Fibroblast of skin of abdomen (primary cell): Measurements from ENCODE around the gene TDRD9.

ENCODE experiments used
- DNase-seq: peaks from one replicate; pipeline ENCODE4 v3.0.0-alpha.2; 2013

The TDRD9 gene

DNA sequence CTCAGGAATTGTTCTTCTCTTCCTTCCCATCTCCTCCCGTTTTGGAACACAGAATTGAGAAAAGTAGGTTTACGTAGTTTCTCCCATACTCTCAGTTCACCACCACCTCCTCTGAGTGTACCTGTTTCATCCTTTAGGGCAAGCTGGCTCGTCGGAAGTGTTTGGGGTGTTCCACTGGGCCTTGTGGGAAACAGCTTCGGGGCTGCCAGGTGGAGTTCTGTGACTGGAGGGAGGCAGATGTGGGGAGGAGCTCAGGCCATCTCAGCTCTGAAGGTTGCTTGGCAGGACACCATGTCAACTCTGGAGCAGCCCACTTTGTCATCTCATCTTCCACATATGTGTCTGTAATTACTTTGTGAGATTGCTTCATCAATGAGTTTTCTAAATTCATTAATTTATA lies 67.6 kb downstream of the TDRD9 start:
- DNase-seq, result no peak

DNA sequence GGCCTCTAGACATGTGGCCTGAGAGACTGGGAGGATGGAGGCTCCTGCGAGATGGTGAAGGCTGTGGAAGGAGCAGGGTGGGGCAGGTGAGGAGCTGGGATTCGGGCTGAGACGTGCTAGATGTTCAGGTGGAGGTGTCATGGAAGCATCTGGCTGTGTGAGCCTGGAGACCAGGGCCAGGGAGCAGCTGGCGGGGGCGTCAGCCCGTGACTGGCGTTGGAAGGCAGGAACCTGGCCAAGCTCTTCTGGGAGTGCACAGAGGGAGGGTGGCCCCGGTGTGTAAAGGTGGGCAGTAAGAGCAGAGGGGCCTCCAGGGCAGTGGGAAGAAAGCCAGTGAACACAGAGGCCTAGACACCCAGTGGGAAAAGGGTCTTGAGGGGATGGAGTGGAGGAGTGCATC lies 69.1 kb downstream of the TDRD9 start:
- no peak for DNase-seq

DNA sequence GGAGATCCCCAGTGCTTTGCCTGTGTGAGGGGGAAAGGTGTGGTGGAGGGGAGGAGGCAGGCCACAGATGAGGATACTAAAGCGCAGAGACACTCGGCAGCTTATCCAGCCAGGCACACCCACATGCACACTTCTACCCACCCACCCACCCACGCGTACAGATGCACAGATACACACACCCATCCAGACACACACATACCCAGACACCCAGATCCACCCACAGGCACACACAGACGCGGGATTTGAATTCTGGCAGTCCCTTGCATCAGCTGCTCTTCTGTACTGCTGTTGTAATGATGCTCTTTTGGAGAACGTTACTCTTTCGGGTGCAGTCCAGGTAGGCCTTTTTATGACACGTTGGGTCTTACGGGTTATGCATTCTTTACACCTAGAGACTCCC lies 69.8 kb downstream of the TDRD9 start:
- DNase-seq, result no peak

DNA sequence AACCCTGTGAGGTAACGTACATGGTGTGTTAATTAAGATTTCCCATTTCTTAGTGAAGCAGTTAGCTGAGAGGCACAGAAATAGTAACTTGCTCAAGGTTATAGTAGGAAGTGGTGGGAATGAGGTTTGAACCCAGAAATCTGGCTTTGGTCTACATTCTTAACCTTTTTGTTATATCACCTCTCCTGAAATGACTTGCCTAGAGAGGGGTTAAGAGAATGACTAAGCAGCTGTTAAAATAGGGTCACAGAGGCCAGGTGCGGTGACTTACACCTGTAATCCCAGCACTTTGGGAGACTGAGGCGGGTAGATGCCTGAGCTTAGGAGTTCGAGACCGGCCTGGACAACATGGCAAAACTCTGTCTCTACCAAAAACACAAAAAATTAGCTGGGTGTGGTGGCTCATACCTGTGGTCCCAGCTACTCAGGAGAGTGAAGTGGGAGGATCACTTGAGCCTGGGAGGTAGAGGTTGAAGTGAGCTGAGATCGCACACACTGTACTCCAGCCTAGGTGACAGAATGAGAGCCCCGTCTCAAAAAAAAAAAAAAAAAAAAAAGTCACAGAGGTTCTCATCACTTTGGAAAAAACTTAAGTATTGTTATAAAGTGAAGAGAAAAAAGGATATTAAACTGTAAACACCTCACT lies 71.7 kb downstream of the TDRD9 start:
- DNase-seq, result no peak

DNA sequence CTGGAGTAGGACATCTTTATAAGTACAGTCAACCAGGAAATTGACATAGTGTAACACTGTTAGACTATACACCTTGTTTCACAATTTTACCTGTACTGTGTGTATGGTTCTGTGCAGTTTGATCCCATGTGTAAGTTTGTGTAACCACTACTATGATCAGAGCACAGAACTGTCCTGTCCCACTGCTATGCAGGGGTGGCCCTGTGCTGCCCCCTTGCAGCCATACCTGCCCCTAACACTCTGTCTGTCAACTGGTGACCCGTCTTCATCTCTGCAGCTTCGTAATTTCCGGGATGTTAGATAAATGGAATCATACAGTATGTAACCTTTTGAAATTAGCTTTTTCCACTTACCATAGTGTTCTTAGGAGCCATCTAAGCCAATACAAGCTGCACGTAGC lies 72.7 kb downstream of the TDRD9 start:
- DNase-seq, result no peak

DNA sequence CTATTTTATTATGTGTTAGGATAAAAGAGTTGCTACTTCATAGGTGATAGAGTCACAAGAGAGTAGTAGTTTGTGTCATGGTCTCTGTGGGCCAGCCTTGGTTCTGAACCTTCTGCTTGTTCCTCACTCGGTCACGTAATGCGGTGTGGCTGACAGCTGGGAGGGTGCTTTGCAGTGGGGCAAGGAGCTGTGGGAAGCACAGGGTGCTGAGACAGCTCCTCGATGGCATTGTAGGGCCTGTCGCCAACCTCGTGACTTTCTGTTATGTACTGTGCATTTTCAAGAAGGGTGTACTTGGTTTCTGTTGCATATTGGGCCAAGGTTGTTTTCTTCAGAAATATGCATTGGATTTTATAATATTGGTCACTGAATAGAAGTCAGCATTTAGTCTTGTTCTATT lies 75.4 kb downstream of the TDRD9 start:
- DNase-seq, result no peak

DNA sequence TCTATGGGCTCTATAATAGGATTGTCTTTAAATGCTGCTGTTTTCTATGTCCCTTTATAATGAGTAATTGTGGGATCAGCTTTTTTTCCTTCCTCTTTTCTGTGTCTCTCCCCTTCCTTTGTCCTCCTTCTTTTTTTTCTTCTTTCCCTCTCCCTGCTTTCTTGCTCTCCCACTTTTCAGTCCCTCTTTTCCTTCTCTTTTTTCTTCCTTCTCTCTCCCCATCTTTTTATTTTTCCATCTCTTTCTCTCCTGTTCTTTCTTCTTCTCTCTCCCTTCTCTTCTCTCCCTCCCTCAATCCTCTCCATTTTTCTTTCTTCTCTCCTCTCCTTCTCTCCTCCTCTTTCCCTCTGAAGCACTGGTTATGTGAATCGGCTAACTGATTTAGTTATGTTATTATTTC lies 76.6 kb downstream of the TDRD9 start:
- no peak for DNase-seq

DNA sequence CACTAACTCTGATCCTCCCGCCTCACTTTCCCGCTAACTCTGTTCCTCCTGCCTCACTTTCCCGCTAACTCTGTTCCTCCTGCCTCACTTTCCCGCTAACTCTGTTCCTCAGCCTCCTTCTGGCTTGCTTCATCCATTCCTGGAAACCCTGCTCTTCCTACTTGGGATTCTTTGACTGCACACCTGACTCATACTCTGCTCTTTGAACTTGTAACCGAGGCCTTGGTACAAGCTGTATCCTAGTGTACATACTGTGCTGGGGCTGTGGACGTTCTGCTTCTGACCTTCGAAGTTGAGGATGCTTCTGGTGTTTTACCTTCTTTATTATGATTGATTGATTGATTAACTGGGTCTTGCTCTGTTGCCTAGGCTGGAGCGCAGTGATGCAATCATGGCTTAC lies 77.2 kb downstream of the TDRD9 start:
- DNase-seq, result no peak

DNA sequence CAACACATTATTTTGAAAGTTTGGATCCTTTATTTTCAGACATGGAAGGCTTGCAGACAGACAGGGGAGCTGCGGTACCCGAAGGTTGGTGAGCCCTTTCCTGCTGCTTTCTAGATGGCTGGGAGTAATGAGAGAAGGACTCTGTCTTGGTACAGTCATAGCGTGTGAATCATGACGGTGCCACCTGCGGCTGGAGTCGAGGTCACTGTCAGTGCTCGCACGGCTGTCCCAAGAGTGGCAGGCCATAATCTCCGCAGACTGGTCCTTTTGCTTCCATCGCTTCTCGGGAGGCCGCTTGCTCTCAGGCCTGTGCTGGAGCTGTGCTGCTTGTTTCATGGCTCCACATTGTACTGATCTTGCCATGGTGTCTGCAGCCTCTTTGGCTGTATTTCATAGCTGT lies 78.9 kb downstream of the TDRD9 start:
- no peak for DNase-seq

DNA sequence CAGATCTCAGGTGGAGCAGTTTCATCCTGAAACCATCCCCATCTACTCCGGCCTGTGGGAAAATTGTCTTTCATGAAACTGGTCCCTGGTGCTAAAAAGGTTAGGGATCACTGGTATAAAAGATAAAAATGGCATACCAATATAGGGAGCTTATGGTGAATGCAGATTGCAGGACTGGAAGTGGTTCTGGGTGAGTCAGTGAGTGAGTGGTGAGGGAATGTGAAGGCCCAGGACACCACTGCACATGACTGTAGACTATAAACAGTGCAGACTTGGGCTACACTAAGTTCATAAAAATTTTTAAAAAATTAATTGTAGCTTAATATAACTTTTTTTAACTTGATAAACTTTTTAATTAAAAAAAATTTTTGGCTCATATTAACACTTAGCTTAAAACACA lies 81.0 kb downstream of the TDRD9 start:
- no peak for DNase-seq

DNA sequence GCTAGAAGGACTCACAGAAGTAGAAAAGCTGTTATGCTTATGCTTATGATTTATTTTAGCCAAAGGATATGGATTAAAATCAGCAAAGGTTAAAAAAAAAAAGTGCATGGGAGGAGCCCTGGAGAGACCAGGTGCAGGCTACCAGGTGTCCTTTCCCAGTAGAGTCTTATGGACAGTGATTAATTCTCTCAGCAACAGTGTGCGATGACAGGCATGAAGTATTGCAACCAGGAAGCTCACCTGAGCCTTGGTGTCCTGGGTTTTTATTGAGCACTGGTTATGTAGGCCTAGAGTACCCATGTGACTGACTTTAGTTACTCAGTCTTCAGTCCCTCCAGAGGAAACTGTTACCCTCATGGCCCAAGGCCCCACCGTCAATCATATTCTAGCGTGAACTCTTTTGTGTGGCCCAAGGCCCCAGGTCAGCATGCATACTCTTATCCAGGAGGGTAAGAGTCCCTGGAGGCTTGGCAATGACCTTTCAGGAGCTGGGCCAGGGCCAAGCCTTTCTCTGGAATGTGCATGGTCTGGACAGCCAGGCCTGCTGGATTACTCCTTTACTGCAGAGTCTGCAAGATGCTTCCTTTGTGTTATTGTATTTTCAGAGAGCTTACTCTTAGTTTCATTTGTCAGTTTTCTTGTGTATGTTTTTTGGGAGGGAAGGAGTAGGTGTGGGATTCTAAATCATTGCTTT lies 83.7 kb downstream of the TDRD9 start:
- DNase-seq, result no peak

DNA sequence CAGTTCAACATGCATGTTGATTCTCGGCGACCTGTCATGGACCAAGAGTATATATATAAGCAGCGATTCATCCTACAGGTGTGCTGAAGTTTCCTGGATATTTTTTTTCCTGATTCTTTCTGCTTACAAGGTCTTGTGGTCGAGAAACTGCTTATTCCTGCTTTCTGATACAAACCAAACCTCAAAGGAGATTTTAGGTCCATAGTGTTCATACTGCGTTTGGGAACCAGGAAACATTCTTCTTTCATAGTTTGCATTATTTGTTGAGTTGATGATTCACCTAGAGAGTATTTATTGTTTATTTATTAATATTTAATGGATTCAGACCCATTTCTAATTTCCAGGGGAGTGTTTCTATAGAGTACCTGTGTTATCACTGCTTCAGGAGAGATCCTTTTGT lies 86.5 kb downstream of the TDRD9 start:
- no peak for DNase-seq

DNA sequence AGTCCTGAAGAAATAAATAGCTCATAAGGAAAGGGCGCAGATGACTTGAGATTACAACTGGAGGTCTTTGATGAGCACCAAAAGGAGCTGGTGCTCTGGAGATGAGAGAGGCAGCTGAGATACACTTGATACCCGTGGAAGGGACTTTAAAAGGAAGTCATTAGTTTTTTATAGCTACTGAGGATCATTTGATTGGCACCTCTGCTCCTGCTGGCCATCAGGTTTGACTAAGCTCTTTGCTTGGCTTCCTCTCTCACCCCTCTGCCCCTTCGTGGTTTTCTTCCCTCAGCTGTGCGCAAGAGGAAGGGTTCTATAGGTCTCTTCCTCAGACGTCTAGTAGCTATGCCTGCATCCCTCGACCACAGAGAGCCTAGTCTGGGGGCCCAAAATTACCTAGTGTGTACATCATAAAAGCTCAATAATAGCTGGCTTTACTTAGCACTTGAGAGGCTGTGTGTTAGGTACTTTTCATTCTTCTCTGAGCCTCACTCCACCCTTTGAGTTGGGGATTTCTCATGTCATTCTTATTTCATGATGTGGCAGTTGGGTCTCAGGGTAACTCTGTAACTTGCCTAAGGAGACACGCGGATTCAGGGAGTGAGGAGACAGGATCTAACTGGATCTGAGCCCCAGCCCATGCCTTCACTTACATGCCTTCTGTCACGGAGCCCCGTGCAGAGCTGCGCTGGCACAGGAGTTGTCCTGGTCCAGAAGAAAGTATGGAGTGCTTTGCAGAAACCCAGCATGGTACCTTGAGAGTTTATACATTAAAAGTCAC lies 88.8 kb downstream of the TDRD9 start:
- peak; percentile 3 for DNase-seq

DNA sequence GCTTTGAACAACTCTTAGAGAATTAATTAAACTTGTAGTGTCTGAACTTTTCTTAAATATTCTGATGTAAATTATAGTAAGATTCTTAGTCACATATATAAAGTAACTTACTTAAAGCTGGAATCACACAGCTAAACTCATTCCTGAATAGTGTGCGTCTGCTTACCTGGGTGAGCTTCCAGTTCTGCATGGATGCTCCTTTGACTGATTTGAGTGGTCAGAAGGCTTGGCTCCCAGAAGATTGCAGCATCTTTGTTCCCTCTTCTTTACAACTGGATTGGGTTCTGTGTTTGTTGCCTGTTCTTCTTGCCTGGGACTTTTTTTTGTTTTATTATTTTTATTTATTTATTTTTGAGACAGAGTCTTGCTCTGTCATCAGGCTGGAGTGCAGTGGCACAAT lies 90.8 kb downstream of the TDRD9 start:
- DNase-seq, result no peak

DNA sequence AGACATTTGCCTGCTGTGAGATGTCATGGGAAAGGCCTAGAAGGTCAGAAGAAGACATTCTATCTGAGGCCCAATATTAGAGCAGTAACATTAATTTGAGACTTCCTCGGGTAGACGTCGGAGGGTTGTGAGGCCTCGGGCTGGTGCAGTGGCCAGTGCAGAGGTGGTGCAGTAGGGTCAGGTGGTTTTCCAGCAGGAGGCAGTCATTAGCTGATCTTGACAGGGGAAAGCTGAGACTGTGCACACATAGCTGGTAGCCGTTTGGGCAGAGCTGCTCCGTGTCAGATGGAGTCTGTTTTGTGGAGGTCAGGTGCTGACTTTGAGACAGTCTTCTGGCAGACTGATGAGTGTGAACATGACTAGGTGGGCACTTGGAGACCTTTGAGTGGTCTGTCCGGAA lies 91.5 kb downstream of the TDRD9 start:
- DNase-seq, result no peak

DNA sequence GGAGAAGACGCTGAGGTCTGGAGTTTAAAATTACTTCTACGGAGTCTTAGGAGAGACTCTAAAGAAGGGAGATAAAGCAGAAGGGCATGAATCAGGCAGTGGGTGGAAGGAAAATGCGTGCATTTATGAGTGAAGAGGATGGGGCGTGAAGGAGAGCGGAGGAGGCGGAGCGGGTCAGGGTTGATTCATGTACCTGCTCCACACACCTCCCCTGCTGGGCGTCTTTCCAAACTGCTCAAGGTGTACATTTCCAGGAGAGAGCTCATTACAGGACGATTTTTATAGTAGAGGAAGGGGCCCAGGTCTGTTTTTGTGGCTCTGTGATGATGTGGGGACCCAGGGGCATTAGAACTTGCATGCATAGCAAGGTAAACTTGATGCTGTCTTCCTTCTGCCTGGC lies 92.2 kb downstream of the TDRD9 start:
- no peak for DNase-seq

DNA sequence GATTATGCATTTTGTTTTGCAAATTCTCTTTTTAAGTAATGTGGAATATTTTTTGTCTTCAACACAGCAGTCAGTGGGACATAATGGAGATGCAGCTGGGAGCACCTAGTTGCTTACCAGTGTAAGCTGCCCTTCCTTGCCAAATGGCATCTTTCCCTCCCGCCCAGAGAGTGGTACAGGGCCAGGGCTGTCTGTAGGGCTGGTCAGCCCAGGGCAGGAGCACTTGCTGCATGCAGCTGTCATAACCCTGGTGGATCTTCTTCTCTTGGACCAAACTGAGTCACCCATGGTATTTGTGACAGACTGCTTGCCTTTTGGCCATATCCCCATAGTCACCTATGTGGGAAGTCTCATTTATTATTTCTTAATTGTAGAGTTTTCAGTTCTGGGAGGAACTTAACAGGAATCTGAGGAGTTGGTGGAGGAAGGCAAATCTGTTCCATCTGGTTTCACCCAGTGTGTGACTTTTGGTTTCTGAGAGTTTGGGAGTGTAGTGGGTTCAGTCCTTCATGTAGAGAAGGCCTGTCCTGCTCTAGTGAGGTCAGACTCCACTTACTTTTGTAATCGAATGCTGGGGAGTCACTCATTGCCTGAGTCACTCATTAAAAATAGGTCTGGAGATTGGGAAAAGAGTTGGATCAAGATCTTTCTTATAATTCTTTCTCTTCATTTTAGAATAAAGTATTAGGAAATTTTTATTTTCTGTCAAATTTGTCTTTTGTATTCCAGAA lies 95.2 kb downstream of the TDRD9 start:
- DNase-seq, result no peak

DNA sequence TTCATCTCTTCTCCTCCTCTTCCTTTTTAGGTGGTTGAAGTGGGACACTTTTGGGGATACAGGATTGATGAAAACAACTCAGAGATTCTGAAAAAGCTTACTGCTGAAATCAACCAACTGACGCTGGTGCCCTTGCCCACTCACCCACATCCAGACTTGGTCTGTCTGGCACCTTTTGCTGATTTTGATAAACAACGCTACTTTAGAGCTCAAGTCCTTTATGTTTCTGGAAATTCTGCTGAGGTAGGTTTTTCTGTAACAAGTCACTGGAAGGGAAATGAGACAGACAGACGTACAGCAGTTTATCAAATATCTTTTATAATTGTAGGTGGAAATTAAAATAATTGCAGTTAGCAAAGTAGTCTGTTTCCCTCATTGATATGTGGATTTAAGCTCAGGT lies 97.3 kb downstream of the TDRD9 start:
- no peak for DNase-seq

DNA sequence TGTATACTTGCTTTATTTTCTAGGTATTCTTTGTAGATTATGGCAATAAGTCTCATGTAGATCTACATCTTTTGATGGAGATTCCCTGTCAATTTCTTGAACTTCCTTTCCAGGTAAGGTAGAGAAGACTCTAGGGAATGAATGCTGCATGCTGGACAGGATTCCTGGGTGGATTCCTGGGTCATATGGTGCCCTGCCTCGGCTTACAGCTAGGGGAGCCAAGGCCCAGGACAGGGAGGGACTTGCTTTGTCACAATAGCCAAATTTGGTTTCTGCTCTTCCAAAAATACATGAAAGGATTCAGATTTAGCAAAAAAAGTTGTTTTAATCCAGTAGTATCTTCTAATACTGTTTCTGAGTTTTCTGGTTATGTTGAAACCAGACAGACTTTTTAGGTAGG lies 97.8 kb downstream of the TDRD9 start:
- no peak for DNase-seq

DNA sequence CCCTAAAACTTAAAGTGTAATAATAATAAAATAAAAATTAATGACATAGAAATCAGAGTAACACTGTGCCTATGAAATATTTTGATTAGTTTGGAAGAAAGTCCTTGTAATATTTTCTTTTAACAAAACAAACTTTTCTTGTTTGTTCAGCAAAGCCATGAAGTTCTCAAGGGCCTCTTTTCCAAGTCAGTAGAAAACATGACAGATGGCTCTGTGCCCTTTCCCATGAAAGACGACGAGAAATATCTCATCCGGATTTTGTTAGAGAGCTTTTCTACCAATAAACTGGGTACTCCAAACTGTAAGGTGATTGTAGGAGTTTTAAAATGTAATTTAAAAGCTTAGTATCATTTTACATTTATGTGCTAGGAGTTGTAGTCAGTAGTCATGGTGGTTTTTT lies 102.7 kb downstream of the TDRD9 start:
- no peak for DNase-seq

DNA sequence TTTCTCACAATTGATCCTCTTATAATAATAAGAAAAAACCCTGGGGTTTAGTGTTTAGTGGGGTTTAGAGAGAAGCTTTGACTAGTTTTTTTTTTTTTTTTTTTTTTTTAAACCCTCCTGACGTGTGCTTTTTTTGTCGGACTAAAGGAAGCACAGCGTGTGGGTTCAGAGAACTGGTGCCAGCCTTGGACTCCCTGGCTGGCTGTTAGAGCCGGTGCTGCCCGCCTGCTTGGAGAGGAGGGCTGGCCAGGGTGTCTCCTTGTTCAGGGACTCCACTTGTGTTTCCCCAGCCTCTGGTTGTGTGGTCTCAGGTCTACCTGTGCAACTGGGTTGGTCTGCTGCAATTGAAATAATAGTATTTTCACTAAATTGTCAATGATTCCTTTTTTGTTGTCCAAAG lies 103.1 kb downstream of the TDRD9 start:
- no peak for DNase-seq

DNA sequence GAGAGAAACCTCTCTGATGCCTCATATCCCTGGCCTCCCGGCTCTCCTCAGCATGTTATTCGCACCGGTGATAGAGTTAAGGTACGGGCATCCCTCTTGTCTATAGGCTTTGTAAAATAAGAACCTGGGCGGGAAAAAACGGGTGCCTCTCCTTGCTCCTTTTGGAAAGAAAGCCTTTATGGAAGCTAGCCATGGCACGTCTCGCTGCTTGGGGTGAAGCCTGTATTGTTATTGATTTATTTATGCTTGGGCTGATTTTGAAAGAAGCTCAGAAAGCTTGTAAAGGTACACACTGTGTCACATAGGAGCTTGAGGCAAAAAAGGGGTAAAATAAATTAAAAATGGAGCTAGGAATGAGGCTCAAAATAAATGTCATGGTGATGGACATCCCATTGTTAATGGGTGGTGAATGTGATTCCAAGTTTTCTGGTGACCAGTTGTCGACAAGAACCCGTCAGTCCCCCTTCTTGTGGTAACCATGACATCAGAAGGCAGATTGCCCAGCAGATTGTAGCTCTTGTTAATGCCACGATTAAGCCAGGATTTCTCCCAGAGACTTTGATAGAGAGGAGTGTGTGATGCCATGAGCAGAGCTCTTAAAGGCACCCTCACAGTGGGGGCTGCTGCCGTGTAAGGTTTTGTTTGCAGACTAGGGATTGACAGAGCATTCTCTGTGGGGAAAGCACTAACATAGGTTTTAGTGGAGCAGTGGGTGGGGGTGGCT lies 106.9 kb downstream of the TDRD9 start:
- DNase-seq, result no peak

DNA sequence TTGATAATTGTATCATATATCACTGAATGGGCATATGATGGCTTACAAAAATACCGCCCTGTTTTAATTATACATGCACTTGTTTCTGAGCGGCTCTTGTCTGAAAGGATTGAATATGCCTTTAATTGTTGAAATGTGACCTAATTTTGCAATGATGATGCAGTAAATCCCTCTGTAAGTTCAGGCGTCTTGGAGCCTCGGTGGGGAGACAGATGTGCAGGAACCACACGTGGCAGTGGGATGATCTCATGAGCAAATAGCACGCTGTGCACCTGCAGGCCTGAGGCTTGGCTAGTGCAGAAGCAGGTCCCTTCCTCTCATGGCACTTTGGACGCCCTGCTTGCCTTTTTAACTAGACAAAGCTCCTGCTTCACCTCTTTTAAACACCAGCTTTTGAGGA lies 108.0 kb downstream of the TDRD9 start:
- no peak for DNase-seq
